Kidney (tissue), 14 donors: ENCODE data around the gene MAFG. TPM values are rescaled to one million over a fixed set of nuclear protein-coding genes. Genes with fewer than 3 reads are reported as not detected.

Experiments used
- DNase-seq, 5 donors: peaks; one replicate each; pipeline ENCODE4 v3.0.0-alpha.2; 2013 to 2020
- FAIRE-seq: peaks from 2 replicates; lab custom pipeline; 2012; peaks lifted over from hg19 to GRCh38; lab: Jason Lieb, UNC
- H3K27ac ChIP-seq, 2 donors: one replicate each; pipeline ENCODE4 v1.7.0; 2013; ENCODE audit warnings: low read depth in 2 of 2, low read length in 2 of 2, inconsistent platforms in 1 of 2
- H3K27me3 ChIP-seq: one replicate; pipeline ENCODE4 v1.7.1; 2013; ENCODE audit warnings: low read length, inconsistent platforms; ENCODE audit not compliant: control insufficient read depth, insufficient read depth
- H3K36me3 ChIP-seq, 3 donors: one replicate each; pipeline versions ENCODE4 v1.7.0 to v1.7.1; 2013; ENCODE audit warnings: low read length in 3 of 3, control low read depth in 1 of 3, inconsistent platforms in 1 of 3; ENCODE audit not compliant: insufficient read depth in 3 of 3, control insufficient read depth in 2 of 3
- H3K4me1 ChIP-seq, 3 donors: one replicate each; pipeline versions ENCODE4 v1.7.0 to v1.7.1; 2013; ENCODE audit warnings: low read length in 3 of 3, inconsistent platforms in 1 of 3, low read depth in 1 of 3; ENCODE audit not compliant: control insufficient read depth in 2 of 3, insufficient read depth in 2 of 3
- H3K4me3 ChIP-seq, 3 donors: one replicate each; pipeline versions ENCODE4 v1.7.0 to v1.8.1; 2013; ENCODE audit warnings: low read length in 3 of 3, control low read depth in 1 of 3, inconsistent platforms in 1 of 3
- H3K9ac ChIP-seq, 3 donors: one replicate each; pipeline versions ENCODE4 v1.7.0 to v1.7.1; 2013; ENCODE audit warnings: low read length in 3 of 3, control low read depth in 1 of 3, inconsistent platforms in 1 of 3
- H3K9me3 ChIP-seq, 3 donors: one replicate each; pipeline versions ENCODE4 v1.7.0 to v1.7.1; 2013; ENCODE audit warnings: low read length in 3 of 3, control low read depth in 1 of 3, inconsistent platforms in 1 of 3; ENCODE audit not compliant: control insufficient read depth in 2 of 3, insufficient read depth in 1 of 3
- intact Hi-C: fragments of 100-400 bp; cut with DNase I; formaldehyde crosslinking; loops from one replicate; pipeline ENCODE4 v1.11.1; 2022
- polyA plus RNA-seq: library from polyadenylated mRNA; stranded (reverse); fragments of 350-450 nt; fragmentation: Illumina TruSeq; extraction: RNeasy Lipid Tissue Mini Kit (QIAGEN cat#74804); gene quantifications from one replicate; pipeline ENCODE4 v1.2.3, GENCODE V29; 2014; ENCODE audit warnings: low read depth, low replicate concordance; ENCODE audit not compliant: insufficient read depth
- total RNA-seq: library from RNA; stranded (reverse); fragmentation: NEBNext Ultra II Directional; extraction: Animal tissue kit (Norgen Biotek cat#: 25700); gene quantifications from one replicate; pipeline ENCODE4 v1.2.1, GENCODE V29; 2021
- TF ChIP-seq, protein P1 (sequence below): IDR thresholded peaks from 3 replicates; pipeline ENCODE4 v1.5.1; 2012; ENCODE audit warnings: mild to moderate bottlenecking, moderate library complexity, borderline replicate concordance; ENCODE audit not compliant: insufficient read depth; ENCODE audit errors: extremely low read depth
- donor health status: control.
- donor health status: control.
- donor health status: control.
- donor health status: control.
- donor health status: control.
- donor health status: DM: yes; HTN: yes; CAD: no.
- donor health status: Normal renal cell carcinoma (clear cell type).

MAFG gene
- total and polyA plus RNA-seq, 2 donors from 2014 or later, result 8.3 to 18.2 TPM

- TF ChIP-seq, protein P1, sequence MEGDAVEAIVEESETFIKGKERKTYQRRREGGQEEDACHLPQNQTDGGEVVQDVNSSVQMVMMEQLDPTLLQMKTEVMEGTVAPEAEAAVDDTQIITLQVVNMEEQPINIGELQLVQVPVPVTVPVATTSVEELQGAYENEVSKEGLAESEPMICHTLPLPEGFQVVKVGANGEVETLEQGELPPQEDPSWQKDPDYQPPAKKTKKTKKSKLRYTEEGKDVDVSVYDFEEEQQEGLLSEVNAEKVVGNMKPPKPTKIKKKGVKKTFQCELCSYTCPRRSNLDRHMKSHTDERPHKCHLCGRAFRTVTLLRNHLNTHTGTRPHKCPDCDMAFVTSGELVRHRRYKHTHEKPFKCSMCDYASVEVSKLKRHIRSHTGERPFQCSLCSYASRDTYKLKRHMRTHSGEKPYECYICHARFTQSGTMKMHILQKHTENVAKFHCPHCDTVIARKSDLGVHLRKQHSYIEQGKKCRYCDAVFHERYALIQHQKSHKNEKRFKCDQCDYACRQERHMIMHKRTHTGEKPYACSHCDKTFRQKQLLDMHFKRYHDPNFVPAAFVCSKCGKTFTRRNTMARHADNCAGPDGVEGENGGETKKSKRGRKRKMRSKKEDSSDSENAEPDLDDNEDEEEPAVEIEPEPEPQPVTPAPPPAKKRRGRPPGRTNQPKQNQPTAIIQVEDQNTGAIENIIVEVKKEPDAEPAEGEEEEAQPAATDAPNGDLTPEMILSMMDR, result no peak
- FAIRE-seq (no peak), DNase-seq (peak in 4 of 5 donors; percentile 56 to 81 (median 65))
- intact Hi-C loops, result no loop called here
- peak overlapping the region in 1 of 3 donors; percentile 29 for H3K4me3 ChIP-seq
- H3K36me3 ChIP-seq, result peaks cover 0 to 12% (median 6%) of the 10 kb centered on the region in 3 donors
- H3K9ac ChIP-seq, result peak overlapping the region in 1 of 3 donors; percentile 26
- H3K4me1 ChIP-seq, result peaks cover 0 to 40% (median 23%) of the 10 kb centered on the region in 3 donors
- peak overlapping the region; percentile 47 to 67 for H3K27ac ChIP-seq
- no peaks in the 10 kb centered on the region for H3K9me3 ChIP-seq
- no peaks in the 10 kb centered on the region for H3K27me3 ChIP-seq
These were observed 4.0 kb downstream of the MAFG start for GRCh38 chr17:81923302-81924260.

GRCh38 chr17:81922566-81923301, 4.8 kb downstream of the MAFG start:
- H3K36me3 ChIP-seq, result peaks cover 0 to 12% (median 6%) of the 10 kb centered on the region in 3 donors
- no peak overlapping the region for H3K27ac ChIP-seq
- no peaks in the 10 kb centered on the region for H3K9me3 ChIP-seq
- H3K27me3 ChIP-seq, result no peaks in the 10 kb centered on the region
- DNase-seq (no peak), FAIRE-seq (no peak)
- H3K9ac ChIP-seq, result no peak overlapping the region
- peaks cover 0 to 37% (median 23%) of the 10 kb centered on the region in 3 donors for H3K4me1 ChIP-seq
- TF ChIP-seq, protein P1, result no peak
- peak overlapping the region in 1 of 3 donors; percentile 29 for H3K4me3 ChIP-seq
- intact Hi-C loops, result no loop called here

GRCh38 chr17:81921996-81922565, 5.5 kb downstream of the MAFG start:
- intact Hi-C loops, result no loop called here
- H3K9ac ChIP-seq, result no peak overlapping the region
- no peaks in the 10 kb centered on the region for H3K9me3 ChIP-seq
- no peak overlapping the region for H3K27ac ChIP-seq
- peaks cover 0 to 12% (median 6%) of the 10 kb centered on the region in 3 donors for H3K36me3 ChIP-seq
- peaks cover 0 to 39% (median 26%) of the 10 kb centered on the region in 3 donors for H3K4me1 ChIP-seq
- no peak for FAIRE-seq
- DNase-seq, result no peak
- no peaks in the 10 kb centered on the region for H3K27me3 ChIP-seq
- H3K4me3 ChIP-seq, result no peak overlapping the region
- TF ChIP-seq, protein P1, result no peak
